Suprapubic skin (tissue), 4 donors: ENCODE results near the gene DNAJC4. TPM values are rescaled to one million over a fixed set of nuclear protein-coding genes. Genes with fewer than 3 reads are reported as not detected.

Source experiments
- DNase-seq, 2 donors: peaks; one replicate each; pipeline ENCODE4 v3.0.0-alpha.2; 2019; ENCODE audit warnings: low spot score in 2 of 2
- H3K27ac ChIP-seq: fragments of 200-600 bp; sonication (generic); one replicate; pipeline ENCODE4 v1.5.1; 2019
- H3K27me3 ChIP-seq: fragments of 200-600 bp; sonication (generic); one replicate; pipeline ENCODE4 v1.5.1; 2019
- H3K36me3 ChIP-seq: fragments of 200-600 bp; sonication (generic); one replicate; pipeline ENCODE4 v1.5.1; 2019
- H3K4me1 ChIP-seq: fragments of 200-600 bp; sonication (generic); one replicate; pipeline ENCODE4 v1.5.1; 2019
- H3K4me3 ChIP-seq: fragments of 200-600 bp; sonication (generic); one replicate; pipeline ENCODE4 v1.5.1; 2019; ENCODE audit warnings: mild to moderate bottlenecking
- H3K9me3 ChIP-seq: fragments of 200-600 bp; sonication (generic); one replicate; pipeline ENCODE4 v1.5.1; 2019
- CTCF ChIP-seq, 2 donors: fragments of 200-600 bp in 1 of 2; fragments of 450-650 bp in 1 of 2; sonication (generic) in 1 of 2; IDR thresholded peaks; one replicate each; pipeline ENCODE4 v1.5.1; 2016 to 2019; ENCODE audit warnings: antibody characterized with exemption in 2 of 2, mild to moderate bottlenecking in 1 of 2, moderate library complexity in 1 of 2
- EP300 ChIP-seq: sonication (generic); formaldehyde crosslinking; IDR thresholded peaks from one replicate; pipeline ENCODE4 v1.6.1; 2017; ENCODE audit warnings: antibody characterized with exemption
- POLR2A ChIP-seq, 2 donors: fragments of 450-650 bp; IDR thresholded peaks; one replicate each; pipeline ENCODE4 v1.6.1; 2017; ENCODE audit warnings: antibody characterized with exemption in 2 of 2, mild to moderate bottlenecking in 2 of 2, moderate library complexity in 2 of 2
- POLR2AphosphoS5 ChIP-seq, 3 donors: sonication (generic); formaldehyde crosslinking; IDR thresholded peaks; one replicate each; pipeline ENCODE4 v1.6.1; 2017; ENCODE audit warnings: antibody characterized with exemption in 3 of 3
- WGBS: methylation state at CpG from one replicate; pipeline ENCODE4 v1.1.5; 2018; 5-methylcytosine and 5-hydroxymethylcytosine counted together
- total RNA-seq, 4 donors: library from RNA; depleted of rRNA; stranded (reverse); fragments of >200 nt; gene quantifications; one replicate each; pipeline ENCODE4 v1.1.0, GENCODE V29; 2016

DNAJC4 gene
- total RNA-seq, 4 donors from 2014 or later, result 26.9 to 55.1 (median 37.3) TPM

- WGBS, result 87% methylated on average over 15 of the region's 15 CpGs
- H3K27me3 ChIP-seq, result no peaks in the 10 kb centered on the region
- H3K27ac ChIP-seq, result no peak overlapping the region
- no peak for TF ChIP-seq POLR2AphosphoS5 (IDR thresholded peaks at IDR 0.05)
- TF ChIP-seq CTCF (IDR thresholded peaks at IDR 0.05), result no peak
- TF ChIP-seq POLR2A (IDR thresholded peaks at IDR 0.05), result no peak
- TF ChIP-seq EP300, result no peak
- H3K4me3 ChIP-seq, result no peak overlapping the region
- H3K9me3 ChIP-seq, result no peaks in the 10 kb centered on the region
- H3K4me1 ChIP-seq, result peaks cover 27% of the 10 kb centered on the region
- peaks cover 52% of the 10 kb centered on the region for H3K36me3 ChIP-seq
- no peak for DNase-seq
Measured at GRCh38 chr11:64266339-64266738, 36.0 kb downstream of the DNAJC4 start.

DNA sequence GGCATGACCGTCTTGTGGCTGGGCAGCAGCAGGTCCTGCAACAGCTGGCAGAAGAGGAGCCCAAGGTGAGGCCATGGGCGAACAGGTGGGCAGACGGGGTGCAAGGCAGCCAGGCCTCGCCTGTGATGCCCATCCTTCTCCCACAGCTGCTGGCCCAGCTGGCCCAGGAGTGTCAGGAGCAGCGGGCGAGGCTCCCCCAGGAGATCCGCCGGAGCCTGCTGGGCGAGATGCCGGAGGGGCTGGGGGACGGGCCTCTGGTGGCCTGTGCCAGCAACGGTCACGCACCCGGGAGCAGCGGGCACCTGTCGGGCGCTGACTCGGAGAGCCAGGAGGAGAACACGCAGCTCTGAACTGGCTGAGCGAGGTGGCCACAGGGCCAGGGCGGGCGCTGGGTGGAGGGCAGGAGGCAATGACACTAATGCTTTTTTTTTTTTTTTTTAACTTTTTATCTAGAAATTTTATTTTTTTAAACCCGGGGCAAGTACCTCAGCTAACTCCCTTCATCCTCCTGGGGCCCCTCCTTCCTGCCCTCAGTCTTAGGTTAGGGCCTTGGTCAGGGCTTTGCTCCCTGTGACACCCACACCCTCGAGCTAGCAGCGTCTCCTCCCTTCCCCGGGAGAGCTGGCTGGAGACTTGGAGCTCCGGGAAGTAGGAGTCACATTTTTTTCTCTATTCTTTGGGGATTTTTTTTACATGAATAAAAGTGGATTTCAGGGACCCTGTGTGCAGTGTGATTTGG is 37.0 kb downstream of the DNAJC4 start:
- H3K4me1 ChIP-seq, result peaks cover 37% of the 10 kb centered on the region

DNA sequence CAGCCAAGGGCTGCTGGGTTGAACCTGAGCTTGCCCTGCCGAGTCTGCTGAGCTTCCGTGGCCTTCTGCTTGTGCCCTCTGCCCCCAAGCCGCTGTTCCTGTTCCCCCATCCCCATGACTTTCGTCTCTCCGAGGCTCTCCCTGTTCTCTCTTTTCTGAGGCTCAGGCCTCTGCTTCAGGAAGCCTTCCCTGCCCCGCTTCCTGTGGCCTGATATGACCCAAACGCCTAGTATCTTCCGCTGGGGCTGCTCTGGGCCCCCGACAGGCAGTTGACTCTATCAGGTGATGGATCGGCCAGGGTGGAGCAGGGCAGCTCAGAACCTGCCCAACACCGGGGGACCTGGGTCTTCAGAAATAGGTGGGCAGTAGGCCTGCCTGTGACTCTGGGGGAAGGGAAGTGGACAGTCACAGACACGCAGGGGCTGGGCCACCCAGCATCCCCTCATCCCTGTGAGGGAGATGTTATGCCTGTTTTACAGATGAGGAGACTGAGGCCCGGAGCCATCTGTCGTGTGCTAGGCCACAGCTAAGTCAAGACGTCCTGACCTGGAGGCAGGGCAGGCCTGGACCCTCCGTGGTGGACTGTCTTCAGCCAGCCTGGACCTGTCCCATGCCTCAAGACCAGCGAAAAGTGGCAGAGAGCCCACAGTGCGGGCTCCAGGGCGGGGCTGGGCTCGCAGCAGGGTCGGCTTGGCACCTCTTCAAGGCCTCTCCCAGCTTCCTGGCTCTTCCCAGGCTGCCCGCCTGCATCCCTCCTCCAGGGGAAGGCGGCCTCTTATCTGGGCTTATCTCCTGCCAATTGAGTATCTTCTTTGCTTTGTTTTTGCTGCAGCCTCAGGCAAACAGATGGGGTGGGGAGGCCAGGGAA is 37.9 kb downstream of the DNAJC4 start:
- Histone ChIP-seq H3K27ac (peak overlapping the region; percentile 95), H3K4me1 (peaks cover 37% of the 10 kb centered on the region), H3K36me3 (peaks cover 33% of the 10 kb centered on the region), H3K9me3 (no peaks in the 10 kb centered on the region), H3K4me3 (peak overlapping the region; percentile 69), H3K27me3 (no peaks in the 10 kb centered on the region)
- no peak for DNase-seq
- TF ChIP-seq POLR2AphosphoS5 (IDR thresholded peaks at IDR 0.05), result no peak
- no peak for TF ChIP-seq EP300
- TF ChIP-seq POLR2A (IDR thresholded peaks at IDR 0.05), result no peak
- TF ChIP-seq CTCF (IDR thresholded peaks at IDR 0.05), result no peak
- WGBS, result 42% methylated on average over 16 of the region's 23 CpGs

More for the DNA sequence above, 37.0 kb downstream of the DNAJC4 start:
- no peak for DNase-seq
- no peaks in the 10 kb centered on the region for H3K9me3 ChIP-seq
- 37% methylated on average over 19 of the region's 27 CpGs for WGBS
- H3K4me3 ChIP-seq, result no peak overlapping the region
- H3K27me3 ChIP-seq, result no peaks in the 10 kb centered on the region
- peaks cover 41% of the 10 kb centered on the region for H3K36me3 ChIP-seq
- TF ChIP-seq POLR2A (IDR thresholded peaks at IDR 0.05), result no peak
- TF ChIP-seq CTCF (IDR thresholded peaks at IDR 0.05), result no peak
- TF ChIP-seq EP300, result no peak
- TF ChIP-seq POLR2AphosphoS5 (IDR thresholded peaks at IDR 0.05), result no peak
- peak overlapping the region; percentile 95 for H3K27ac ChIP-seq

GRCh38 chr11:64268893-64269539 is 38.7 kb downstream of the DNAJC4 start:
- H3K4me1 ChIP-seq, result peaks cover 37% of the 10 kb centered on the region
- peak overlapping the region; percentile 95 for H3K27ac ChIP-seq
- TF ChIP-seq EP300 (no peak), POLR2AphosphoS5 (IDR thresholded peaks at IDR 0.05) (no peak), CTCF (IDR thresholded peaks at IDR 0.05) (no peak), POLR2A (IDR thresholded peaks at IDR 0.05) (no peak)
- DNase-seq, result no peak
- WGBS, result 3% methylated on average over 12 of the region's 34 CpGs
- H3K36me3 ChIP-seq, result peaks cover 25% of the 10 kb centered on the region
- H3K4me3 ChIP-seq, result peak overlapping the region; percentile 69
- no peaks in the 10 kb centered on the region for H3K27me3 ChIP-seq
- H3K9me3 ChIP-seq, result no peaks in the 10 kb centered on the region
